ENCODE data around the gene FASN. TPM values are rescaled to one million over a fixed set of nuclear protein-coding genes. Genes with fewer than 3 reads are reported as not detected.

The FASN gene
- polyA plus RNA-seq, 3 donors: 464 to 3,885 (median 885) TPM

GRCh38 chr17:82083533-82084359, 14.3 kb downstream of the FASN start:
- 89 to 94% (median 90%) methylated on average over 44 to 55 of the region's 55 CpGs for WGBS, 3 donors

GRCh38 chr17:82083009-82083408, 15.0 kb downstream of the FASN start:
- H3K27ac ChIP-seq (ENCODE audit: low read depth, low read length): no peak overlapping the region
- WGBS, 3 donors: 91 to 95% (median 93%) methylated on average over 22 to 24 of the region's 24 CpGs

More at GRCh38 chr17:82083533-82084359, 14.3 kb downstream of the FASN start:
- H3K27ac ChIP-seq (ENCODE audit: low read depth, low read length): no peak overlapping the region

- WGBS, 3 donors: 89 to 94% (median 91%) methylated on average over 19 of the region's 19 CpGs
- H3K27ac ChIP-seq (ENCODE audit: low read depth, low read length): no peak overlapping the region
Observed at GRCh38 chr17:82082456-82082855, 15.6 kb downstream of the FASN start.

- WGBS, 3 donors: 89 to 94% (median 92%) methylated on average over 19 to 22 of the region's 22 CpGs
- no peak overlapping the region for H3K27ac ChIP-seq (ENCODE audit: low read depth, low read length)
Observed at GRCh38 chr17:82081966-82082365, 16.1 kb downstream of the FASN start.

- H3K27ac ChIP-seq (ENCODE audit: low read depth, low read length): no peak overlapping the region
- WGBS, 3 donors: 87 to 93% (median 88%) methylated on average over 17 to 20 of the region's 20 CpGs
Observed at GRCh38 chr17:82081546-82081945, 16.5 kb downstream of the FASN start.

- WGBS, 3 donors: 94 to 96% (median 94%) methylated on average over 40 to 44 of the region's 44 CpGs
Observed at GRCh38 chr17:82080789-82081464, 17.1 kb downstream of the FASN start.

GRCh38 chr17:82080048-82080788, 17.8 kb downstream of the FASN start:
- H3K27ac ChIP-seq (ENCODE audit: low read depth, low read length): no peak overlapping the region
- WGBS, 3 donors: 90 to 92% (median 91%) methylated on average over 36 of the region's 36 CpGs

More at GRCh38 chr17:82080789-82081464, 17.1 kb downstream of the FASN start:
- H3K27ac ChIP-seq (ENCODE audit: low read depth, low read length): no peak overlapping the region

GRCh38 chr17:82079001-82079677, 18.9 kb downstream of the FASN start:
- no peak overlapping the region for H3K27ac ChIP-seq (ENCODE audit: low read depth, low read length)
- 92 to 93% (median 92%) methylated on average over 36 to 47 of the region's 47 CpGs for WGBS, 3 donors

GRCh38 chr17:82078433-82078832, 19.6 kb downstream of the FASN start:
- no peak overlapping the region for H3K27ac ChIP-seq (ENCODE audit: low read depth, low read length)
- 81 to 95% (median 87%) methylated on average over 18 of the region's 18 CpGs for WGBS, 3 donors

- H3K27ac ChIP-seq (ENCODE audit: low read depth, low read length): no peak overlapping the region
- WGBS, 3 donors: 54 to 69% (median 62%) methylated on average over 28 of the region's 28 CpGs
Observed at GRCh38 chr17:82077617-82078358, 20.2 kb downstream of the FASN start.

GRCh38 chr17:82076785-82077591, 21.0 kb downstream of the FASN start:
- no peak overlapping the region for H3K27ac ChIP-seq (ENCODE audit: low read depth, low read length)

GRCh38 chr17:82076018-82076784, 21.8 kb downstream of the FASN start:
- H3K27ac ChIP-seq (ENCODE audit: low read depth, low read length): no peak overlapping the region
- 78 to 84% (median 82%) methylated on average over 25 of the region's 25 CpGs for WGBS, 3 donors

More at GRCh38 chr17:82076785-82077591, 21.0 kb downstream of the FASN start:
- whole genome bisulfite sequencing, 3 donors: 63 to 79% (median 72%) methylated on average over 14 to 21 of the region's 21 CpGs

- H3K27ac ChIP-seq (ENCODE audit: low read depth, low read length): no peak overlapping the region
- 79 to 84% (median 84%) methylated on average over 9 of the region's 9 CpGs for WGBS, 3 donors
Observed at GRCh38 chr17:82073446-82073845, 24.6 kb downstream of the FASN start.

GRCh38 chr17:82072827-82073226, 25.2 kb downstream of the FASN start:
- H3K27ac ChIP-seq (ENCODE audit: low read depth, low read length): no peak overlapping the region
- WGBS, 3 donors: 84 to 87% (median 85%) methylated on average over 6 of the region's 6 CpGs

GRCh38 chr17:82070611-82071010, 27.4 kb downstream of the FASN start:
- no peak overlapping the region for H3K27ac ChIP-seq (ENCODE audit: low read depth, low read length)

GRCh38 chr17:82065638-82066303, 32.3 kb downstream of the FASN start, which contains the start of gene DUS1L:
Gene DUS1L, minus strand, starts transcription at chr17:82065804. Its CDS starts 745 bp downstream, at chr17:82065059.
- peak within 1 kb of the TSS; percentile 43 for H3K27ac ChIP-seq (ENCODE audit: low read depth, low read length)
- 9 to 15% (median 9%) methylated on average over 63 to 88 of the region's 88 CpGs for WGBS, 3 donors

Data from adipose tissue (tissue), 3 donors.